Skeletal muscle cell (primary cell): Measurements from ENCODE around the gene ZG16B.

Source experiments
- DNase-seq: peaks from one replicate; pipeline ENCODE4 v3.0.0-alpha.2; 2010; ENCODE audit warnings: low read depth
- H3K4me3 ChIP-seq: 2 replicates; pipeline ENCODE4 v1.5.1; 2011; ENCODE audit warnings: low read depth, mild to moderate bottlenecking, control low read depth, low read length, moderate library complexity

Gene ZG16B

DNA sequence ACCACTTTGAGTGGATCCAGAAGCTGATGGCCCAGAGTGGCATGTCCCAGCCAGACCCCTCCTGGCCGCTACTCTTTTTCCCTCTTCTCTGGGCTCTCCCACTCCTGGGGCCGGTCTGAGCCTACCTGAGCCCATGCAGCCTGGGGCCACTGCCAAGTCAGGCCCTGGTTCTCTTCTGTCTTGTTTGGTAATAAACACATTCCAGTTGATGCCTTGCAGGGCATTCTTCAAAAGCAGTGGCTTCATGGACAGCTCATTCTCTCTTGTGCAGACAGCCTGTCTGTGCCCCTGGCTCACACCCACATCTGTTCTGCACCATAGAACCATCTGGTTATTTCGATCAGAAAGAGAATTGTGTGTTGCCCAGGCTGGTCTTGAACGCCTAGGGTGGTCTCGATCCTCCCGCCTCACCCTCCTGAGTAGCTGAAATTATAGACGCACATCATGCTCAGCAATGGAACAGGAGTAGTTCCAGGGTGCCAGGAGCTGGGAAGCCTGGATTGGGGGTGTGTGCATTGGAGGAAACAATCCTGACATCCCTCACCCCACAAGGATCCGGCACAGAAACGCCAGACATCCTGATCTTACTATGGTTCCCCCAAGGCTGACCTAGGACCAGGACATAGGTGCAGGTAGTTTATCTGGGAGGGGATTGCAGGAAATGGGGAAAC is 8.5 kb upstream of the ZG16B start:
- DNase-seq, result no peak
- no peak overlapping the region for H3K4me3 ChIP-seq

DNA sequence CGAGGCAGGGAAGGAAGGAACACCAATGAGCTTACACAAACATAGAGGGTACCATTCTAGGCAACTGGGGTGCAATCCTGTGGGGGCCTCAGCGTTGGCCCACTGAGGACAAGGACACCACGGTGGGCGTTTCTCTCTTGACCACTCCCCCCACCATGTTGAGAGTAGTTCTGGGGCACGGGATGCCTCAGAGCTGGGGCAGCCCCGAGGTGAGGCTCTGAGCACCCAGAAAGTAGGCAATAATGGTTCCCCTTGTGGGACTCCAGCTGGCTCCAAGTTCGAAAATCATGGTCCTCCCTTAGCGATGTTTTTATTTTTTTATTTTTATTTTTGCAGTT is 8.0 kb upstream of the ZG16B start:
- no peak for DNase-seq
- H3K4me3 ChIP-seq, result no peak overlapping the region

DNA sequence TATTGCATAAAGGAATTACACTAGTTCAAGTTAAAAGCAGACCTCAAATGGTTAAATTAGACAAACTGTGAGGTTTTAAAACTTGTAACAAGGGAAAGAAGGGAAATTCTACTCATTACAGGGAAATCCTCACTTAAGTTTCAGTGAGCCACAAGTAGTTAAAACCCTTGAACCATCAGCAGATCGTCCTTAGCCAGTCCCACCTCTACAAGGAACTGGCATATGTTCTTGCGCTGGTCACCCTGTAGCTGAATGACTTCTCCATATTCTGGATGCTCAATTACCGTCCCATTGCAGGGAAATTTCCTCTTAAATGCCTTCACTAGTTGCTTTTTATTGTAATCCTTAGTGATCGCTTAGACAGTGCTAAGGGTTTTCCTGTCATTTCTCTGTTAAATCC is 7.6 kb upstream of the ZG16B start:
- no peak for DNase-seq
- no peak overlapping the region for H3K4me3 ChIP-seq

DNA sequence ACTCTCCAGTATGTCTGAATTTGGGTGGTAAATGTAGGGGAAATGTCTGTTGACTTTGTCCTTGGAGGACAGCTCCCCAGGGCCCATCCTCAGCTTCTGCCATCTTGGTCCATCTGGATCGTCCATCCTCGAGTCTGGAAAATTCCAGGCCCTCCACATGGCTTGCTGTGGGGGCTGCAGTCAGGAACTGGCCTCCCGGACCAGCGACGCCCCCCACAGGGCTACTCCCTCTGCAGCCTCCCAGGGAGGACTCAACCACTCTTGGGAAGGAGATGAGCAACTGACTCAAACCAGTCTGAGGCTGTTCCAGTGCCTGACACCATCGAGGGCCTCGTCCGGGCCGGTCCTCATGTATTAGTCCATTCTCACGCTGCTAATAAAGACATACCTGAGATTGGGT is 5.5 kb upstream of the ZG16B start:
- DNase-seq, result no peak
- H3K4me3 ChIP-seq, result no peak overlapping the region

DNA sequence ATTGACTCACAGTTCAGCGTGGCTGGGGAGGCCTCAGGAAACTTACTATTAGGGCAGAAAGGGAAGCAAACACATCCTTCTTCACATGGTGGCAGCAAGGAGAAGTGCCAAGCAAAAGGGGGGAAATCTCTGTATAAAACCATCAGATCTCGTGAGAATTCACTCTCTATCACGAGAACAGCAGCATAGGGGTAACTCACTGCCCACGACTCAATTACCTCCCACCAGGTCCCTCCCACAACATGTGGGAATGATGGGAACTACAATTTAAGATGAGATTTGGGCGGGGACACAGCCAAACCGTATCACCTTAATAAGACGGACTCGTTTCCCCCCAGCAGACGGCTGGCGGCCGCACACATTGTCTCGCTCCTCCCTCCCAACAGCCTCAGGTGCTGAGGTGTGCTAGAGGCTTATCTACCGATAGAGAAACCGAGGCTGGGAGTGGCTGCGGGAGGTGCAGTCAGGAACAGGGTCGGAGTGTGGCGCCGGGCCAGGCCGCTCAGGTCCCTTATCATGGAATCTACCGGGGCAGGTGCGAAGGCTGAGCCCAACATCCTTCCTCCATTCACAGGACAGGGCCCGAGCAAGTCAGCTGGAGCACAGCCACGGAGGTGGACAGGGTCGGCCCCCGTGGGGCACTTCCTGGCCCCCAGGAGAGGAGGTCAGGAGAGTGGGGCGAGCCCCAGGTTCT is 4.9 kb upstream of the ZG16B start:
- H3K4me3 ChIP-seq, result no peak overlapping the region
- DNase-seq, result no peak

DNA sequence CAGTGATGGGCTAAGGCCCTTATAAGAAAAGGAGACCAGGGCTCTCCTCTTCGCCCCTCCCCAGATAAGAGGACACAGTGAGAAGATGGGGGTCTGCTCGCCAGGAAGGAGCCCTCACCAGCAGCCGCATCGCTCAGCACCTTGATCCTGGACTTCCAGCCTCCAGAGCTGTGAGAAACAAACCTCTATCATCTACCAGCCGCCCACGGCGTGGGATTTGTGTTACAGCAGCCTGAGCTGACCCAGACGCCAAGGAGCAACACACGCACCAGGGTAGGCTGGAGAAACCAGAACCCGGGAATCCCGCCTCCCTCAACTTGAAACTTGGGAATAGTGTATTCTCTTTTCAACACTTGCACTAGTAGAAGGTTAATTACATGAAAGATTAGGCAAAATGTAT is 4.2 kb upstream of the ZG16B start:
- no peak overlapping the region for H3K4me3 ChIP-seq
- no peak for DNase-seq

DNA sequence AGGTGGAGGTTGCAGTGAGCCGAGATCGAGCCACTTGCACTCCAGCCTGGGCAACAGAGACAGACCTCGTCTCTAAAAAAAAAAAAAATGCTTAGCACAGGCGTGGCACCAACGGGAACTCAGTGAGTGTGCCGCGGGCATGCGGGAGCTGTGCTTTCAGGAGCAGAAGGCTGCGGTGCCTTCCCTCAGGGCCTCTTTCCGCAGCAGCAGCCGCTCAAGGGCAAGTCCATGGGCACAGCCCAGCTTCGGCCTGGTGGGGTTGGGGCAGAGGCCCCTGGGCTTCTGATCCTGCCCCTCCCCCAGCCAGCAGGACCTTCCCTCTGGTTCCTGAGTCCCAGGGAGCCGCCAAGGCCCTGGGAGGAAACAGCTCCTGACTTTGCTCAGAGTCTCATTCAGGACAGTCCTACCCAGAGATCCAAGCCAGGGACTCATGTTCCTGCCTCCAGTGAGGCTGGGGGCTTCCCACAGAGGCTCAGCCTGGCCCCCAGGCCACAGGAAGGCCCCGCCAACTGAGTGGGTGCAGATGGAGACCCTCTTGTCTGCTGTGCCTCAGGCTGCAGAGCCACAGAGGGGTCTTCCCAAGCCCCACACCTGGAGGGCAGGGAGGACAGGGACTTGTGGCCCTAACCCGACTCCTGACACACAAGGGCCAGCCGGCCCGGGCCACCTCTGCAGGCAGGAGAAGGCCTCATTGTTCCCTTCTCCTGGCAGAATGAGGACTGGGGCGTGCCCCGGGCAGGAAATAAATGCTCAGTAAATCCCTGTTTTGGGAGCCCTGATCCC is 3.3 kb upstream of the ZG16B start:
- DNase-seq, result no peak
- H3K4me3 ChIP-seq, result no peak overlapping the region

DNA sequence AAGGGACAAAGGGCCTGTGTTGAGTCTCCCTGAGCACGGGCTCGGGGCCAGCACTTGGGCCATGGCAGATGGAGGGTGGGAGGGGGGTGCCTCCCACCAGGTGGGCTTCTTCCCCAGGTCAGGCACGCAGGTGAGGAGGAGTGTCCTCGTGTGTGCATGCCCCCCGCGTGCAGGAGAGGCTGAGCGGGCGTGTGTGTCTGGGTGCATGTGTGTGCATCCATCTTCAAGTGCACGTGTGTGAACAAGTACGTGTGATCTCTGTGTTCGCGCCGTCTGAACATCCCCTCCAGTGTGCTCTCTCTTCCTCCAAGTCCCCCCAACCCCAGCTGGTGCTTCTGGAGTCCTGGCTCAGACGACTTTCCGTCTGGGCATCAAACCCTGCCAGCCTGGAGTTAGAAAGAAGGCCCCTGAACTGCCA is 2.7 kb upstream of the ZG16B start:
- H3K4me3 ChIP-seq, result no peak overlapping the region
- DNase-seq, result no peak

DNA sequence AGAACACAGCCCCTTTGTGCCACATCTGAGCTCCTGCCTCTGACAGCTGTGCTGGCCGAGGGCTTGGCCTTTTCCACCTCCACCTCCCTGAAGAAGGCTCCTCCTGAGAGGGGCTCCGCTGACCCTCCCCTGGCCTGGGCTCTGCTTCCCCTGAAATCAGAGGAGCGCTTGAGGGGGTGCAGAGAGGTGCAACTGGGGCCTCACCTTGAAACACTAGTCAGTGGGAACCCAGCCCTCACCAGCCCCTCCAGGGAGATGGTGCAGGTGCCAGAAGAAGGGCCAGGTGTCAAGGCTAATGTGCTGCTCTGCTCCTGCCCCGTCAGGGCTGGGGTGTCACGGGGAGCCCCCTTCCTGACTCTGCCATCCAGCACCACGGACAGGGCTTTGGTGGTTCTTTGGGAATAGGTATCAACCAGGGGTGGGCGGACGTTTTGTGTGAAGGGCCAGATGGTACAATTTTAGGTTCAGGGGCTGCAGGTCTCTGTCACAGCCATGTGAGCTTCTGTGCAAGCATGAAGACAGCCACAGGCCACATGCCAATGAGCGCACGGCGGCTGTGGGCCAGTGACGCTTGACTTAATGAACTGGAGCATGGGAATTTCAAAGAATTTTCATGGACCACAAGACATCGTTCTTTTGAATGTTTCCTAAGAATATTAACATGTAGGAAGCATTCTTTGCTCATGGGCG is 2.1 kb upstream of the ZG16B start:
- DNase-seq, result no peak
- no peak overlapping the region for H3K4me3 ChIP-seq

DNA sequence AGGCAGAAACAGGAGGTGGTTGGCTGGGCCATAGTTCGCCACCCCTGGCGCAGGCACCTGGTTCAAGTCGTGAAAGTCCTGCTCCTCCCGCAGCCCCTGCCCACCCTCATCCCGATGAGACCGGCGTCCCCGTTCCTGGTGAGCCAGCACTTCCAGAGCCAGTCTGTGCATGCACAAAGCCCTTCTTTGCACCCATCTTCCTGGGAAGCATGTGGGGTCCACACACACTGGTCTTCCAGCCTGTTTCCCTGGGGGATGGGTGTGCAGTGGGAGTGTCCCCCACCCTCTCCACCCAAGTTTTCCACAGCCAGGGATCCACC is 1.6 kb upstream of the ZG16B start:
- DNase-seq, result no peak
- H3K4me3 ChIP-seq, result no peak overlapping the region

DNA sequence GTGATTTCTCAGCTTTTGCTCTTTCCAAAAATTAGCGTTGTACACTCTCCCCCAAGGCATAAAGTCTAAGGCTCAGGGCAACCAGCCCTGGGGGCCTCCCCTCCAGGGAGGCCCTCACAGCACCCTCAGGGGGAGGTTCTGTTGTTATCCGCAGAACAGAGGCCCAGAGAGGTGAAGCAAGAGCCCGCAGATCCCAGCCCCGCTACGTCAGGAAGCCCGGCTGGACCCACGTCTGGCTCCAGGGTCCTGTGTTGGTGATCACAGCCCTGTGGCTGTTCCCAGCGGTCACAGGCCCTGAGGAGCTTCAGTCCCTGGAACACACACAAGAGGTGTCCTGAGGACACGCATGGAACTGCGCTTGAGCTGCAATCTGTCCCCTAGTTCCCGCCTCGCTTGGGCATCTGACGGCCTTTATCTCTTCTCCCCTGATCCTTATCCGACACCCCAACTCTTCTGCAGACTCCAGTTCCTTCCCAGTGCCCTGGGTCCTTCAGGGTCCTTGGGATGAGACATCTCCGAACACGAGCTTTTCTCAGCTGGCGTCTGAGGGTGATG is 1.1 kb upstream of the ZG16B start:
- no peak overlapping the region for H3K4me3 ChIP-seq
- DNase-seq, result no peak

DNA sequence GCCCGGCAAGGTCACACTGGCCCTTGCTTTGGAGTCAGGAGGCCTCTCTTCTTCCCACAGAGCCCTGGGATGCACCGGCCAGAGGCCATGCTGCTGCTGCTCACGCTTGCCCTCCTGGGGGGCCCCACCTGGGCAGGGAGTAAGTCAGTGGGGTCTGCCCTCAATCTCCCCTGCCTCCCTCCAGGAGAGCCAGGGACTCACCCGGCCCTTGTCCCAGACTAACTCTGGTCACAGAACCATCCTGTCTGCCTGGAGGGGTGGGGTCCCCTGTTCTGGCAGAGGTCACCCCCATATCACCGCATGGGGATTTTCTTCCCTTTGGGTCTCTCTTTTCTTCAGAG is 222 bp downstream of the ZG16B start:
- H3K4me3 ChIP-seq, result no peak overlapping the region
- DNase-seq, result no peak

DNA sequence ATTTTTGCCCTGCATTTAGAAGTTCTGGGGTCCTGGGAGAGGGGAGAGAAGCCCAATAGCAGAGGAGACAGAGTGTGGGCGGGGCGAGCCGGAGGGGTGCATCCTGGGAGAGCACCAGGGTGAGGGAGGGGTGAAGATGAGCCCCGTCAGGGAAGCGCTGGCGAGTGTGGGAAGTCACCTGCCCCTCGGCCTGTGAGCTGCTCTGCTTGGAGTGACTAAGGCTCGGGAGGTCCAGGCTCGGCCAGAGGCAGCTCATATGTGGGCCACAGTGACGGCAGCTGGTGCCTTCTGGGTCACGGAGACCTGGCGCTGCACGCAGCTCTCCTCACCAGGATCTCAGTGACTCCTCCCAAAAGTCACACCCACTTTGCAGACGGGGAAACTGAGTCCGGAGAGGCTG is 1.1 kb downstream of the ZG16B start:
- no peak for DNase-seq
- no peak overlapping the region for H3K4me3 ChIP-seq

DNA sequence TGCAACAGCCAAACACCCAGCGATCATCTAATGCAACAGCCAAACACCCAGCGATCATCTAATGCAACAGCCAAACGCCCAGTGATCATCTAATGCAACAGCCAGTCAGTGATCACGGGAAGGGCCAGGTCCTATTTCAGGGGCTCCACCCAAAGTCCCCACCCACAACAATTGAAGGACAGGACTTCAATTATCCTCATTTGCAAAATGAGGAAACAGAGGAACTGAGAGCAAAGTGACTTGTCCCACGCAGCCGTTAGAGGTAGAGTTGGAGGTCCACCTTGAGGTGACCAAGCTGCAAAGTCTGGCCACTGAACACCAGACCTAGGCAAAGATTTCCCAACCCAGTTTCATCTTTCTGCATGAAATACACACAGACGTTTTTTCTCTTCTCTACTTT is 3.7 kb downstream of the ZG16B start:
- no peak overlapping the region for H3K4me3 ChIP-seq
- no peak for DNase-seq

DNA sequence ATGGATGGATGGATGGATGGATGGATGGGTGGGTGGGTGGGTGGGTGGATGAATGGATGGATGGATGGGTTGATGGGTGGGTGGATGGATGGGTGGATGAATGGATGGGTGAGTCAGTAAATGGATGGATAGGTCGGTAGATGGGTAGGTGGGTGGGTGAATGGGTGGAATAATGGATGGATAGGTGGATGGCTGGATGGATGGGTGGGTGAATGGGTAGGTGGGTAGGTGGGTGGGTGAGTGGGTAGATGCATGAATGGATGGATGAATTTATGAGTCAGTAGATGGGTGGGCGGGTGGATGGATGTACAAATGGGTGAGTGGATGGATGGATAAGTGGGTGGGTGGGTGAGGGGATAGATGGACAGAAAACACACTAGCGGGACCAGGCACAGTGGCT is 4.9 kb downstream of the ZG16B start:
- no peak for DNase-seq

DNA sequence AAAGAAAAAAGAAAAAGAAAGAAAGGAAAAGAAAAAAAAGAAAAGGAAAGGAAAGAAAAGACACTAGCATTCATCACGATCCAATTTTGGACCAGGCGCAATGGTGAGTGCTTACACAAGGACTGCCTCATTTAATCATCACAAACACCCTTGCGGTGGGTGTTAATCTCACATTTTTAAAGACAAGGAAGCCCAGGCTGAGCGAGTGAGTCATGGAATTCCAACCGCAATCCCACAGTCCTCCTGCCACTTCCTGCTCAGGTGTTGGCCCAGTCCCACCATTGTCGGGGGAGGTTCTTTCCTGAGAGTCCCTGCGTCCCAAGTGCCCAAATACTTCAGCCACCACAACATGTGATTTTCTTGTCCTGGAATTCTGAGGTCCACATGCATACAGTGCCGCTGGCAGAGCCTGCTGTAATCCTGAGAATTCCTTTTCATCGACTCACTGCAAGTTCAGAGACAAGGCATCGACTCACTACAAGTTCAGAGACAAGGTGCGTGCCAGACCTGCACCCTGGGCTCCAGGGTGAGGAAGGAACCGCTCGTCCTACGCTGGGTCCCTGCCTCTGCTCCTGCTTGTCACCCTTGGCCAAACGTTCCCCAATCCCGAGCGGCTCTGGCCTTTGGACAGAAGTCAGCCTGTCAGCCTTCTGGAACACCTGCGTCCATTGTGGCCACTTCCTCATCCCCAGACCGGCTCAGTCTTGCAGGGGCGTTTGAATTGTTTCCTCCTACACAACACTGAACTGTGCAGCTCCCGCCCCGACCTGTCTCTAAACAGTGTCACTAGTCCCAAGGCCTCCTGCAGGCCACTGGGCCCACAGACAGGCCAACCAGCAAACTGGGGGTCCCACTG is 5.8 kb downstream of the ZG16B start:
- DNase-seq, result peak; percentile 65
- no peak overlapping the region for H3K4me3 ChIP-seq

More for the DNA sequence above, 4.9 kb downstream of the ZG16B start:
- H3K4me3 ChIP-seq, result no peak overlapping the region

DNA sequence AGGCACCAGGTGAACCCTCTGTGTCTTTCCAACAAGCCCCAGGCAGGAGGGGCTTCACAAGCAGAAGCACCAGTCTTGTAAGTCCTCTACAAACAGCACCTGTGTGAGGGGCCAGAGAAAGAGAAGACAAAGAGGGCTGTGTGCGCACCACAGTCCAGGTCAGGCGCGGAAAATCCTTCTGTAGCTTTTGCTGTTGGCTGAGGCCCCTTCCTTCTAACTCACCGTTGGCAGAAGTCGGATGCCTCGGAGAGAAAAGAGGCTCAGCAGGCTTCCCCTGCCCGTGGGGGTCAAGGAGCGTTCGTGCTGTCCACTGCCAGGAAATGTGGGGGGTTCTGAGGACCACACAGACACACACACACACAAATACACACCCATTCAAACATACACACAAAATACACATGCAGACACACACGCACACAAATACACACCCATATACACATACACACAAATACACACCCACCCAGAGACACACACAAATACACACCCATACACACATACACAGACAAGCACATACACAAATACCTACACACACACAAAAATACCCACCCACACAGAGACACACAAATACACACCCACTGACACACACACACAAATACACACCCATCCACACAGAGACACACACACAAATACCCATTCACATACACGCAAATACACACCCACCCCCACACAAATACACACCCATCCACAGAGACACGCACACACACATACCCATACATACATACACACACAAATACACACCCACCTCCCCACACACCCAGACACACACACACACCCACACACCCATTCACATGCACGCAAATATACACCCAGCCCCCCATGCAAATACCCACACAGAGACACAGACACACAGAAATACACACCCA is 6.8 kb downstream of the ZG16B start:
- no peak overlapping the region for H3K4me3 ChIP-seq
- DNase-seq, result no peak

DNA sequence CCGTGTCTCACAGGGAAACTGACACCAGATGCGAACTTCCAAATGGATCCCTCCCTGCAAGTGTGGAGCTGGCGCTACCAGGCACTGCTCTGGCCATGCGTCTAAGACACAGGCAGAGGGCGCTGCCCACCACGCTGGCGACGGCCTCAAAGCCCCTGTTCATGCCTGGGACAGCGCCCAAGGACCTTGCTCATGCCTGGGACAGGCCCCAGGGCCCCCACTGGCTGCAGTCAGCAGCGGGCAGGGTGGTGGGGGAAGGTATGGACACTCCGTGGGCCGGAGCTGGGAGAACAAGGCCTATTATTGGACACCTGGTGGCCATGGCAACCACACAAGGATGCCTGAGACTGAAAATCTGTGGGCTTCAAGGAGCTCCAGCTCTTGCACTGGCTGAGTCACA is 8.8 kb downstream of the ZG16B start:
- DNase-seq, result peak; percentile 43
- H3K4me3 ChIP-seq, result no peak overlapping the region
